Occipital lobe (tissue), 1 donor: ENCODE results near the gene XNDC1N. TPM values are rescaled to one million over a fixed set of nuclear protein-coding genes. Genes with fewer than 3 reads are reported as not detected.

Experiments used
- total RNA-seq: library from RNA; depleted of rRNA; stranded (reverse); fragments of >200 nt; gene quantifications from one replicate; pipeline ENCODE4 v1.2.3, GENCODE V29; 2014

Gene XNDC1N
- total RNA-seq, 1 donor from 2014 or later: 6.2 TPM

Other genes with a start within 250 kb of the XNDC1N start
- gene DEFB108B, start 95.4 kb downstream of the XNDC1N start, total RNA-seq: not detected
- gene DEFB131B, start 50.1 kb downstream of the XNDC1N start, total RNA-seq: not detected
- gene RNF121, start 452 bp upstream of the XNDC1N start, total RNA-seq: 16.4 TPM
- 2.7 TPM for gene IL18BP, start 70.3 kb upstream of the XNDC1N start, total RNA-seq
- 129 TPM for gene NUMA1, start 151.9 kb upstream of the XNDC1N start, total RNA-seq
- 11.4 TPM for gene LRRC51, start 152.3 kb upstream of the XNDC1N start, total RNA-seq
- gene LAMTOR1, start 174.7 kb upstream of the XNDC1N start, total RNA-seq: 41.0 TPM
- not detected for gene TOMT, start 177.3 kb upstream of the XNDC1N start, total RNA-seq
- 11.7 TPM for gene ANAPC15, start 184.1 kb upstream of the XNDC1N start, total RNA-seq
- not detected for gene FOLR3, start 207.1 kb upstream of the XNDC1N start, total RNA-seq